Fibroblast of peridontal ligament (primary cell): Measurements from ENCODE around the gene ACBD4.

Experiments used
- DNase-seq: peaks from one replicate; pipeline ENCODE4 v3.0.0-alpha.2; 2010; ENCODE audit errors: extremely low read depth

Gene ACBD4

GRCh38 chr17:45136846-45137560, 1.5 kb downstream of the ACBD4 start:
- DNase-seq: no peak

GRCh38 chr17:45137561-45138305, 2.2 kb downstream of the ACBD4 start:
- DNase-seq: no peak

- DNase-seq: no peak
Observed at GRCh38 chr17:45138911-45139532, 3.5 kb downstream of the ACBD4 start.

DNA sequence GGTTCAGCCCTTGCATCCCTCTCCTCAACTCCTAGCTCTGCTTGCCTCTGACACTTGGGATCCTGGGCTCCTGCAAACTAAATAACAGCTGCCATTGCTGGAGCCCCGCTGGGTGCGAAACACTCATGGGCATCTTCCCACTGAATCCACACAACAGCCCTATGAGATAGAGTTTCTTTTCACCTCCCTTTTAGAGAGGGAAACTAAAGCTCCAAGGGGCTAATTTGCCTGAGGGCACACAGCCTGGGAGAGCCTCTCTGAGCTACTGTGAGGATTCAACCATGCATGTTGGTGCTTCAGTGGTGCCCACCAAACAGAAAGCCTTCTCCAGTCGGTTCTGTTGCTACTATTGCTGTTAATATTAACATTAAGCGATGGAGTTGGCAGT, 4.0 kb downstream of the ACBD4 start:
- DNase-seq: no peak

GRCh38 chr17:45143094-45143670, 7.7 kb downstream of the ACBD4 start:
- no peak for DNase-seq

GRCh38 chr17:45143767-45144198, 8.3 kb downstream of the ACBD4 start:
- peak; percentile 87 for DNase-seq

DNA sequence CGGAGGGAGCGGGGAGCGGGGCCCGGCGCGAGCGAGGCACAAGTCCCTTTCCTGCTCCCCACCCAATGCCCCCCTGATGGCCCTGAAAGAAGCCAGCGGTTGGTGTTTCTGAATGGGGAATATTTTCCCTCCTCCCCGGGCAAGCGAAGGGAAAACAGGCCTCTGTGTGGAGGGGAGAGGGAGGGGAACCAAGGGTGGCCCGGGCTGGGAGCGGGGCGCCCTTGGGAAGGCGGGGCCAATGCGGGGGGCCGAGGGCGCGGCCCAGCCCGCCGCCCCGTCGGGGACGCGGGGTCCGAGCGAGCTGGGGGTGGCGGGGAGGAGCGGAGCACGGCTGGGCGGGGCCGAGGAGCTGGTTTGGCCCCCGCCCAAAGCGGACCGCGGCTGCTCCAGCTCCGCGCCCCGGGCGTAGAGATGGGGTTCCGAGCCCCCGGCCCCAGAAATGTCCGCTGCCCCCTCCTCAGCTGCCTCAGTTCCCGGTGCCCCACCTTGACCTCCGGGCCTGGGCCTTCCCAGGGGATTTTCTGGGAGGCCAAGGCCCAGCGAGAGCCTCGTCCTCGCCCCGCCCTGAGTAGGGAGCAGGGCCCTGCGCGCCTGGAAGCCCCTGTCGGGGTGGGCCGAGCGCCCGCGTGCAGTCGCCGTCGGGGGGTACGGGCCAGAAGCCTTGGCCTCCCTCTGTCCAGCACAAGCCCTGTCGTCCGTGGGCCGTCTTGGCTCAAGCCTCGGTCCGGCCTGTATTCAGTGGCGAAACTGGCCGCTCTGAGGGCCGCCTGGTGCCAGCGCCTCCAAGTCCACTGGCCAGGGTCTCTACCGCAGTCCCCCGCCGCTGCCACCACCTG, 8.9 kb downstream of the ACBD4 start:
- DNase-seq: no peak

- no peak for DNase-seq
Observed at GRCh38 chr17:45145035-45145389, 9.5 kb downstream of the ACBD4 start.

- no peak for DNase-seq
Observed at GRCh38 chr17:45146166-45146565, 10.7 kb downstream of the ACBD4 start.

DNA sequence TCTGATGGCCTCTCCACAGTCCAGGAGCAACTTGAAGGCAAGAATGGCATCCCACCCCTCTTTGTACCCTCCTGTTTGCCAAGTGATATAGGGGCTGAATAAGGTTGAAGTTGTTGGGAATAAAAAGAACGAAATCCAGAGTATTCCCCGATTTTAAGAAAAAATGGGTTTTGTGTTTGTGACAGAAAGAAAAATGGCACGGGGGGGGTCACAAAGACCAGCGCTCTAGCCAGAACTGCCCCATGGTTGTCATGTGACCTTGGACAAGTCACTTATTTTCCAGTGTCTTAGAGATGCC, 11.1 kb downstream of the ACBD4 start:
- DNase-seq: no peak

GRCh38 chr17:45146890-45147580, 11.5 kb downstream of the ACBD4 start:
- DNase-seq: peak; percentile 73

GRCh38 chr17:45147581-45148182, 12.2 kb downstream of the ACBD4 start:
- peak; percentile 97 for DNase-seq

GRCh38 chr17:45148183-45149036, 12.9 kb downstream of the ACBD4 start, which contains the start of gene HEXIM1:
Gene HEXIM1, plus strand, starts transcription at chr17:45148475. Its CDS starts 716 bp downstream, at chr17:45149191.
- peak; percentile 99 for DNase-seq

DNA sequence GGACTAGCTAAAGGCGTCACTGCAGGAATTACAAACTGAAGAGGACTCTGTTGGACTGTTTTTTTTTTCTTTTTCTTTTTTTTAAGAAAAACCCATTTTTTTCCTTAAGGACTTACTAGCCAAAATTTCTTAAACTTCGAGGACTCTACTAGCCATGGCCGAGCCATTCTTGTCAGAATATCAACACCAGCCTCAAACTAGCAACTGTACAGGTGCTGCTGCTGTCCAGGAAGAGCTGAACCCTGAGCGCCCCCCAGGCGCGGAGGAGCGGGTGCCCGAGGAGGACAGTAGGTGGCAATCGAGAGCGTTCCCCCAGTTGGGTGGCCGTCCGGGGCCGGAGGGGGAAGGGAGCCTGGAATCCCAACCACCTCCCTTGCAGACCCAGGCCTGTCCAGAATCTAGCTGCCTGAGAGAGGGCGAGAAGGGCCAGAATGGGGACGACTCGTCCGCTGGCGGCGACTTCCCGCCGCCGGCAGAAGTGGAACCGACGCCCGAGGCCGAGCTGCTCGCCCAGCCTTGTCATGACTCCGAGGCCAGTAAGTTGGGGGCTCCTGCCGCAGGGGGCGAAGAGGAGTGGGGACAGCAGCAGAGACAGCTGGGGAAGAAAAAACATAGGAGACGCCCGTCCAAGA, 13.7 kb downstream of the ACBD4 start:
- DNase-seq: peak; percentile 75

DNA sequence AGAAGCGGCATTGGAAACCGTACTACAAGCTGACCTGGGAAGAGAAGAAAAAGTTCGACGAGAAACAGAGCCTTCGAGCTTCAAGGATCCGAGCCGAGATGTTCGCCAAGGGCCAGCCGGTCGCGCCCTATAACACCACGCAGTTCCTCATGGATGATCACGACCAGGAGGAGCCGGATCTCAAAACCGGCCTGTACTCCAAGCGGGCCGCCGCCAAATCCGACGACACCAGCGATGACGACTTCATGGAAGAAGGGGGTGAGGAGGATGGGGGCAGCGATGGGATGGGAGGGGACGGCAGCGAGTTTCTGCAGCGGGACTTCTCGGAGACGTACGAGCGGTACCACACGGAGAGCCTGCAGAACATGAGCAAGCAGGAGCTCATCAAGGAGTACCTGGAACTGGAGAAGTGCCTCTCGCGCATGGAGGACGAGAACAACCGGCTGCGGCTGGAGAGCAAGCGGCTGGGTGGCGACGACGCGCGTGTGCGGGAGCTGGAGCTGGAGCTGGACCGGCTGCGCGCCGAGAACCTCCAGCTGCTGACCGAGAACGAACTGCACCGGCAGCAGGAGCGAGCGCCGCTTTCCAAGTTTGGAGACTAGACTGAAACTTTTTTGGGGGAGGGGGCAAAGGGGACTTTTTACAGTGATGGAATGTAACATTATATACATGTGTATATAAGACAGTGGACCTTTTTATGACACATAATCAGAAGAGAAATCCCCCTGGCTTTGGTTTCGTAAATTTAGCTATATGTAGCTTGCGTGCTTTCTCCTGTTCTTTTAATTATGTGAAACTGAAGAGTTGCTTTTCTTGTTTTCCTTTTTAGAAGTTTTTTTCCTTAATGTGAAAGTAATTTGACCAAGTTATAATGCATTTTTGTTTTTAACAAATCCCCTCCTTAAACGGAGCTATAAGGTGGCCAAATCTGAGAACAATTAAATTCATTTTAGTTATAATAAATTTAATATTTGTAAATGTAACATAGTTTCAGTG, 14.5 kb downstream of the ACBD4 start:
- DNase-seq: peak; percentile 58

DNA sequence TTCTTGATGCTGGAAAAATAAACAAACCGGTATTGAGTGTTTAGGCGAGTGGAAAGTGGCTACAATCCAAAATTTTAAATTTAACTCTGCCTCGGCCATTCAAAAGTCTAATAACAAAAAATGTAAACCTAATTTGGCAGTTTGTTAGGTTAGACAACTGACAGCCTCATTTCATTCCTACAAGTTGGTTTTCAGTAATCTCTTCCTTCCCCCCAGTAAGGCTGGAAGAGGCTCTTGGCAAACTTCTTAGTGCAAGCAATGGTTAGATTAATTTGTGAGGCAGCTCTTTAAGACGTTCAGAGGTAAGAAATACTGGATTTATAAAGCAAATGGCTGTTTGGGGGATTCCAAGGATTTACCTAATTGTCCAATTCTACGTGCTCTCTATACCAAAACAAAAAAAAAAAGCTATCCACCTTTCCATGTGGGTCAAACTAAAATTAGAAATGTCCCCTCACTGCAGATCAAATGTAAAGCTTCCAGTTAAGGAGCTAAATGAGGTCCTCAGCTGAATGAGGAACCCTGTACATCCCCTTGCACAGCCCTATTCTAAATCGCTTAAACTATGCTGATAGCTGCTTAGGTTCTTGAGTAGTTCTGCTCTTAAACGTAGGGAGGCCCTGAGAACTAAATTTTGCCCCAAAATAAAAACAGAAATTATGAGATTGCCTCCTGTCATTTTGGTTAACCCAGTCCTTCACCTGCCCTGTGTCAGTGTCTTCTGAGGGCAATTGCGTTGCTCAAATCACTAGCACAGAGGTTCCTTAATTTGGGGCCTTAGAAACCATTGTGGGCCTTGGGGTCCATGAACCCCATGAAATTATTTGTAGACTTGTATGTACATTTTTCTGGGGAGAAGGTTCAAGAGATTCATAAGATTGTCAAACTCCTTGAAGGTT, 15.7 kb downstream of the ACBD4 start:
- DNase-seq: peak; percentile 52

DNA sequence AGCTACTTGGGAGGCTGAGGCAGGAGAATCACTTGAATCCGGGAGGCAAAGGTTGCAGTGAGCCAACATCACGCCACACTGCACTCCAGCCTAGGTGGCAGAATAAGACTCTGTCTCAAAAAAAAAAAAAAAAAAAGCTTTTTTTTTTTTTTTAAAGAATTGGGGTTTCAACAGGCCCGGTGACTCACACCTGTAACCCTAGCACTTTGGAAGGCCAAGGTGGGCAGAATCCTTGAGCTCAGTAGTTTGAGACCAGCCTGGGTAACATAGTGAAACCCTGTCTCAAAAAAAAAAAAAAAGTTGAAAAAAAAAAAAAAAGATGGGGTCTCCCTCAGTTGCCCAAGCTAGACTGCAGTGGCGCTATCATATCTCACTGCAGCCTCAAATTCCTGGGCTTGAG, 19.5 kb downstream of the ACBD4 start:
- no peak for DNase-seq
